ENCODE results near the gene SDE2.
"Not testable (repeated sequence)": the region's sequence is repeated elsewhere in the genome, so short reads cannot be mapped to it uniquely, and the experiment has no call there.

Gene SDE2

DNA sequence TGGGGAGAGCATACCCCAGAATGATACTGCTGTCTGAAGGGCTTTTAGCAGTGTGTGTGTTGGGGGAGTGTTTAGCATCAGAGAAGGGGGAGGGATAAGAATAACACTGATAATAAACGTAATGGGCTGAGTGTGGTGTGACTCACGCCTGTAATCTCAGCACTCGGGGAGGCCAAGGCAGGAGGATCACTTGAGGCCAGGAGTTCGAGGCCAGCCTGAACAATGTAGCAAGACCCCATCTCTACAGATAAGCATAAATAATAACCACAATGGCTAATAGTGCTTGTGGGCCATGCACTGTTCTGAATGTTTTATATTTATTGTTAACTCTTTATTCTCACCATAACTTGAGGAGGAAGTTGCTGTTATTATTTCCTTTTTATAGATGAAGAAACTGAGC, 55.6 kb downstream of the SDE2 start:
- DNase-seq = no peak

GRCh38 chr1:225942574-225942973, 56.6 kb downstream of the SDE2 start:
- no peak for DNase-seq

DNA sequence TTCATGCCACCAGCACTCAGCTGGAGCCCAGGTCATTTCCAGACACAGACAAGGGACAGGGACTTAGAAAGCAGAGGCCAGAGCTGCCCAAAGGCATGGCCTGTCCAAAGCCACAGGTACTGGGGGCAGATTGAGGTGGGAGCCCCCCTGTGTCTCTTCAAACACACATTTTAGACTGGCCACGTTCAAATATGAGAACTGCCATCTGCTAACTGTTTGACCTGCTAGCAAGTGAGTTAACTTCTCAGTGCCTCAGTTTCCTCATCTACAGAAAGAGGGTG, 57.3 kb downstream of the SDE2 start:
- no peak for DNase-seq

DNA sequence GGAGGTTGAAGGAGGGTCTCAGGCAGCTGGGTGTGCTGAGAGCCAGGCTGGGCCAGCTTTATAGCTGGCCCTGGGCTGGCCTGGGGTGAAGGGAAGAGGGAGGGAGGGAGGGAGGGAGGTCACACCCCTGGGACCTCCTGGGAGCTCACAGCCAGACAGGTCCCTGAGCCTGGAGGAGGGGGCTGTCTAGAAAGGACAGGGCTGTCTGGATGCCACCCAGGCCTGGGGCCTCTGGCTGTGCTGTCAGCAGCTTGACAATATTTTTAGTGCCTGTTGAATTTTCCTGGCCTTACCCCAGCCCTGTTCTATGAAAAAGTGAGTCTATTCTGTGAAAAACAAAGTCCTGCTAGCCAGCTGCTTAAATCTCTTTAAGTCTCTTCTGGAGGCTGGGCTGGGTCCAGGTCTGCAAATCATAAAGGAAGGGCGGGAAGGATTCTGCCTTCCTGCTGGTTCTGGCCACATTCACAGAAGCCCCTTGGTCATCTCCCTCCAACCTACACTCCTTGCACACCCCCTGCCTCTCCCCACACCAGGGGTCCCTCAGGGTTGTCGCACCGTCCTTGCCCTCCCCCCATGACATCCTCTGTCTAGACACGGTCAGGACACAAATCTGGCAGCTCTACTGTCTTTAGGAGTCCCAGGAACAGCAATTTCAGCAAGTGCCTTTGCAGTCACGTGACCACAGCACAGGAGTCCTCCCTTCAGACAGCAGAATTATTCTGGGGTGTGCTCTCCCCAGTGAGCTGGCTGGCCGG, 57.8 kb downstream of the SDE2 start, which contains the start of gene LEFTY2:
TSS of gene LEFTY2 (minus strand) at position 34 of the 755 bp plus-strand sequence. CDS start 80 bp downstream, outside the sequence.
- DNase-seq = peak; percentile 26

DNA sequence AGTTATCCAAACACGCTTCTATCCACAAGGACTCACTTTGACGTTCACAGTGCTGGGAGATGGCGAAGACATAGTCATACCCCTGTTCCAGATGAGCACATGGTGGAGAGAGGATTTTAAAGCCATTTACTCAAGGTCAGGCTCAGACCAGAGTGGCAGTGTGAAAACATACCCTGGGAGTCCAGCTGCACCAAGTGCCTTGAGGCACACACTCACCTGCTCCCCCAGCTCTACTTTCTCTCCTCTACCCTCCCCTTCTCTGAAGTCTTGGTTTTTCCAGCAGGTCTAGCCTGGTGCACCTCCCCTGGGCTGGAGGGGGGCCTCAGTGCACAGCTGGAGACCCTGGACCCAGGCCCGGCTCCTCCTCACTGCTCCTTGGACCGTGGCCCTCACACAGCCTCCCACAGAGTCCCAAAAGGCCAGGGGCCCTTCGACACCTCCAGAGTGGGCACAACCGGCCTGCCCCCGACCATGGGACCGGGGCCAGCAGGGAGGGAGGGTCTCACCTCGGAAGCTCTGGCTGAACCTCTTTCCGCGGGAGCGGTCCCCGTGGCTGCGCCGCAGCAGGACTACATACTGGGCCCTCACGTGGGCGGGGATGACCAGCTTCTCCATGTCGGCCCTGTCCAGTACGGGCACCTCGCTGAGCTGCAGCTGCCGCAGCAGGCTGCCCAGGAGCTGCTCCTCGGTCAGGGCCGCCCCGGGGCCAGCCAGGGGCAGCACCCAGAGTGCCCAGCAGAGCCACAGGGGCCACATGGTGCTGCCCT, 58.6 kb downstream of the SDE2 start:
- peak; percentile 36 for DNase-seq

GRCh38 chr1:225939939-225940310, 59.2 kb downstream of the SDE2 start:
- DNase-seq = peak; percentile 24

DNA sequence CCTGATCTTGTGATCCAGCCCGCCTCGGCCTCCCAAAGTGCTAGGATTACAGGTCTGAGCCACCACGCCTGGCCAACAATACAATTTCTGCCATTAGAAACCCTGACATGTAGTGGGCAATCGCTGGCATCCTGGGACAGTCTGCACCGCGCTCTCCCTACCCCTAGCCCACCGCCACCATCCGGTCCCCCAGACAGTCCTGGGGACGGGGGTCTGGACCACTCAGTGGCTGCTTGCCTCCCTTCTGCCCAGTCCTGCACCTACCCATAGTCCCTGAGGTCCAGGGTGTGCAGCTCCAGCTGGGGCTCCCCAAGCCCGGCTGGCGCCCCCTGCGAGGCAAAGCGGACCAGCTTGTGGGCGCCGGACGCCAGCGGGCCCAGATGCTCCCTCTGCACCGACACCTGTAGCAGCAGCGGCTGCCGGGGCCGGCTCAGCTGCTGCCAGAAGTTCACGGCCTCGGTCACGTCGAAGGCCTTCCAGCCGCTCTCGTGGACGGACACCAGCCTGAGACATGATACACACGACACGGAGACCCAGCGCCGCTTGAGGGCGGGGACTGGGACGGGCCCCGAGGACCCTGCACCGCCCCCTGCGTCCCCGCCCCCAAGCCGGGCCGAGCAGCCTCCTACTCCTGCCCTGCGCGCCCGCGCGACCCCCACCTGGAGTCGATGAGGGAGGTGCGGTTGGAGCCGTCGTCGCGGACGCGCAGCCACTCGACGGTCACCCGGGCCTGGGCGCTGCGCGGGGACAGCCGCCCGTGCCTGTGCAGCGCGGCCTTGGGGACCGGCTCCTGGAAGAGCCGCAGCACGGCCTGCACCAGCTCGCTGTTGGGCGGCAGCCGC, 59.8 kb downstream of the SDE2 start:
- peak; percentile 57 for DNase-seq

- DNase-seq = no peak
These were observed 61.8 kb downstream of the SDE2 start for GRCh38 chr1:225937048-225937968.

GRCh38 chr1:225936523-225936922, 62.6 kb downstream of the SDE2 start:
- no peak for DNase-seq

DNA sequence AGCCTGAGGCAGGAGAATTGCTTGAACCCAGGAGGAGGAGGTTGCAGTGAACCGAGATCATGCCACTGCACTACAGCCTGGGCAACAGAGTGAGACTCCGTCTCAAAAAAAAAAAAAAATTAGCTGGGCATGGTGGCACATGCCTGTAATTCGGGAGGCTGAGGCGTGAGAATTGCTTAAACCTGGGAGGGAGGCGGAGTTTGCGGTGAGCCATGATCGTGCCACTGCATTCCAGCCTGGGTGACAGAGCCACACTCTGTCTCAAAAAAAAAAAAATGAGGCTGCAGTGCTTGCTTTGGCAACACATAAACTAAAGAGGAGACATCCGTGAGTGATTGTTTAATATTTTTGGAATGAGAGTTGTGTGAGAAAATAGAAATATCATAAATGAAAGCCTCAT, 63.1 kb downstream of the SDE2 start:
- not testable (repeated sequence) for DNase-seq

- no peak for DNase-seq
These were observed 64.4 kb downstream of the SDE2 start for GRCh38 chr1:225934711-225935110.

DNA sequence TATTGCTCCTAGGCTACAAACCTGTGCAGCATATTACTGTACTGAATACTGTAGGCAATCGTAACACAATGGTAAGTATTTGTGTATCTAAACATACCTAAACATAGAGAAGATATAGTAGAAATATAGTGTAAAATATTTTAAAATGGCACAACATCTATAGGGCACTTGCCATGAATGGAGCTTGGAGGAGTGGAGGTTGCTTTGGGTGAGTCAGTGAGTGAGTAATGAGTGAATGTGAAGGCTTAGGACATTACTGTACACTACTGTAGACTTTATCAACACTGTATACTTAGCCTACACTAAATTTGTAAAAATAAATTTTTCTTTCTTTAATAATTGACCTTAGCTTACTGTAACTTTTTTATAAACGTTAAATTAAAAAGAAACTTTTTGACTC, 66.1 kb downstream of the SDE2 start:
- DNase-seq = no peak

Measured in right kidney (tissue), 1 donor.